ENCODE data around the gene CEP72.

DNA sequence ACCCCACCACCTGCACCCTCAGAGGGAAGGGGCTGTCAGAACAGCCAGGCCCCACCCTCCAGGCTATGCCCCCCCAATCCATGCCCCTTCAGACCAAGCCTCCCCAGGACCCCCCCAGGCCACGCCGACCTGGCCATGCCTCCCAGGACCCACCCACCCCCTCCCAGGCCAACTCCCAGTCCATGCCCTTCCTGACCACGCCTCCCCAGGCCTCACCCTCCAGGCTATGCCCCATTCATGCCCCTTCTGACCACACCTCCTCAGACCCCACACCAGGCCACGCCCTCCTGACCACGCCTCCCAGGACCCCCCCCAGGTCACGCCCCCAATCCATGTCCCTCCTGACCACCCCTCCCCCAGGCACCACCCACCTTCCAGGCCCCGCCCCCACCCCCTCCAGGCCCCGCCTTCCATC lies 53.4 kb downstream of the CEP72 start:
- no peak for TF ChIP-seq CEBPB (IDR thresholded peaks at IDR 0.05)
- no peak for TF ChIP-seq CREB1 (IDR thresholded peaks at IDR 0.05; ENCODE audit: low read depth)
- no peak for TF ChIP-seq EP300 (IDR thresholded peaks at IDR 0.05; ENCODE audit: borderline replicate concordance)
- TF ChIP-seq, protein P1, sequence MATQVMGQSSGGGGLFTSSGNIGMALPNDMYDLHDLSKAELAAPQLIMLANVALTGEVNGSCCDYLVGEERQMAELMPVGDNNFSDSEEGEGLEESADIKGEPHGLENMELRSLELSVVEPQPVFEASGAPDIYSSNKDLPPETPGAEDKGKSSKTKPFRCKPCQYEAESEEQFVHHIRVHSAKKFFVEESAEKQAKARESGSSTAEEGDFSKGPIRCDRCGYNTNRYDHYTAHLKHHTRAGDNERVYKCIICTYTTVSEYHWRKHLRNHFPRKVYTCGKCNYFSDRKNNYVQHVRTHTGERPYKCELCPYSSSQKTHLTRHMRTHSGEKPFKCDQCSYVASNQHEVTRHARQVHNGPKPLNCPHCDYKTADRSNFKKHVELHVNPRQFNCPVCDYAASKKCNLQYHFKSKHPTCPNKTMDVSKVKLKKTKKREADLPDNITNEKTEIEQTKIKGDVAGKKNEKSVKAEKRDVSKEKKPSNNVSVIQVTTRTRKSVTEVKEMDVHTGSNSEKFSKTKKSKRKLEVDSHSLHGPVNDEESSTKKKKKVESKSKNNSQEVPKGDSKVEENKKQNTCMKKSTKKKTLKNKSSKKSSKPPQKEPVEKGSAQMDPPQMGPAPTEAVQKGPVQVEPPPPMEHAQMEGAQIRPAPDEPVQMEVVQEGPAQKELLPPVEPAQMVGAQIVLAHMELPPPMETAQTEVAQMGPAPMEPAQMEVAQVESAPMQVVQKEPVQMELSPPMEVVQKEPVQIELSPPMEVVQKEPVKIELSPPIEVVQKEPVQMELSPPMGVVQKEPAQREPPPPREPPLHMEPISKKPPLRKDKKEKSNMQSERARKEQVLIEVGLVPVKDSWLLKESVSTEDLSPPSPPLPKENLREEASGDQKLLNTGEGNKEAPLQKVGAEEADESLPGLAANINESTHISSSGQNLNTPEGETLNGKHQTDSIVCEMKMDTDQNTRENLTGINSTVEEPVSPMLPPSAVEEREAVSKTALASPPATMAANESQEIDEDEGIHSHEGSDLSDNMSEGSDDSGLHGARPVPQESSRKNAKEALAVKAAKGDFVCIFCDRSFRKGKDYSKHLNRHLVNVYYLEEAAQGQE (IDR thresholded peaks at IDR 0.05; ENCODE audit: low read depth) = no peak
- TF ChIP-seq FOXM1 (IDR thresholded peaks at IDR 0.05; ENCODE audit: borderline replicate concordance, low read depth) = no peak
- no peak for TF ChIP-seq RAD21 (IDR thresholded peaks at IDR 0.05; ENCODE audit: low read depth)
- no peak for TF ChIP-seq TAF1 (IDR thresholded peaks at IDR 0.05; ENCODE audit: low read depth)
- no peak for TF ChIP-seq TEAD4 (IDR thresholded peaks at IDR 0.05)
- no peak for TF ChIP-seq TCF12 (IDR thresholded peaks at IDR 0.05; ENCODE audit: low read depth)
- no peak for TF ChIP-seq EGR1 (IDR thresholded peaks at IDR 0.05)
- TF ChIP-seq, protein P2, sequence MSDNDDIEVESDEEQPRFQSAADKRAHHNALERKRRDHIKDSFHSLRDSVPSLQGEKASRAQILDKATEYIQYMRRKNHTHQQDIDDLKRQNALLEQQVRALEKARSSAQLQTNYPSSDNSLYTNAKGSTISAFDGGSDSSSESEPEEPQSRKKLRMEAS (IDR thresholded peaks at IDR 0.05) = no peak

Data from Ishikawa (cell line).